NCI-H146 (cell line): ENCODE data around the gene UNC5A.

Experiments
- DNase-seq: peaks from one replicate; lab custom pipeline; 2025; lab: John Stamatoyannopoulos, UW

UNC5A gene

GRCh38 chr5:176899296-176899891 lies 89.0 kb downstream of the UNC5A start, which contains the start of gene HK3:
HK3 (minus strand) TSS chr5:176899346; CDS start chr5:176896159, 3,187 bp downstream.
- no peak for DNase-seq

- DNase-seq: no peak
Observed at GRCh38 chr5:176899946-176900779, 89.8 kb downstream of the UNC5A start.

- DNase-seq: no peak
Observed at GRCh38 chr5:176900780-176901204, 90.4 kb downstream of the UNC5A start.

- DNase-seq: no peak
Observed at GRCh38 chr5:176901260-176902101, 91.1 kb downstream of the UNC5A start.

GRCh38 chr5:176902102-176902814 lies 91.9 kb downstream of the UNC5A start:
- DNase-seq: no peak

GRCh38 chr5:176902911-176903664 lies 92.7 kb downstream of the UNC5A start:
- DNase-seq: no peak

GRCh38 chr5:176904276-176904675 lies 93.9 kb downstream of the UNC5A start:
- DNase-seq: no peak

GRCh38 chr5:176906126-176906525 lies 95.8 kb downstream of the UNC5A start:
- DNase-seq: no peak

GRCh38 chr5:176906796-176907195 lies 96.4 kb downstream of the UNC5A start:
- no peak for DNase-seq

GRCh38 chr5:176908675-176909368 lies 98.5 kb downstream of the UNC5A start:
- no peak for DNase-seq

GRCh38 chr5:176912115-176912514 lies 101.8 kb downstream of the UNC5A start:
- no peak for DNase-seq

GRCh38 chr5:176915906-176916305 lies 105.5 kb downstream of the UNC5A start:
- no peak for DNase-seq

GRCh38 chr5:176916337-176916736 lies 106.0 kb downstream of the UNC5A start:
- DNase-seq: peak; percentile 63

- DNase-seq: no peak
Observed at GRCh38 chr5:176918613-176919012, 108.3 kb downstream of the UNC5A start.

- no peak for DNase-seq
Observed at GRCh38 chr5:176921714-176922113, 111.4 kb downstream of the UNC5A start.

- no peak for DNase-seq
Observed at GRCh38 chr5:176922817-176923216, 112.5 kb downstream of the UNC5A start.

- no peak for DNase-seq
Observed at GRCh38 chr5:176927562-176927961, 117.2 kb downstream of the UNC5A start.

GRCh38 chr5:176929654-176930053 lies 119.3 kb downstream of the UNC5A start:
- no peak for DNase-seq
